SK-MEL-5 (cell line): Measurements from ENCODE around the gene SLC30A3. TPM values are rescaled to one million over a fixed set of nuclear protein-coding genes. Genes with fewer than 3 reads are reported as not detected.

Source experiments
- total RNA-seq: library from RNA; depleted of rRNA; stranded (reverse); fragments of >200 nt; shearing (Covaris generic); gene quantifications from 2 replicates; pipeline ENCODE4 v1.2.3, GENCODE V29; 2014; rRNA removed

Gene SLC30A3
- total RNA-seq, 1 experiment from 2014 or later, result 0.24 TPM

Other genes starting within 250 kb of the SLC30A3 start
- gene TMEM214, start 230.1 kb downstream of the SLC30A3 start, total RNA-seq, result 76.8 and 88.5 TPM in 2 replicates
- 30.7 and 32.1 TPM in 2 replicates for gene AGBL5, start 211.4 kb downstream of the SLC30A3 start, total RNA-seq
- gene OST4, start 191.4 kb downstream of the SLC30A3 start, total RNA-seq, result 408 and 444 TPM in 2 replicates
- 0.11 and 0.71 TPM in 2 replicates for gene EMILIN1, start 184.4 kb downstream of the SLC30A3 start, total RNA-seq
- gene KHK, start 176.3 kb downstream of the SLC30A3 start, total RNA-seq, result 3.0 and 3.2 TPM in 2 replicates
- 20.4 and 22.3 TPM in 2 replicates for gene CGREF1, start 143.9 kb downstream of the SLC30A3 start, total RNA-seq
- 1.1 and 1.5 TPM in 2 replicates for gene ABHD1, start 139.2 kb downstream of the SLC30A3 start, total RNA-seq
- gene PREB, start 128.4 kb downstream of the SLC30A3 start, total RNA-seq, result 95.3 and 98.1 TPM in 2 replicates
- gene PRR30, start 123.6 kb downstream of the SLC30A3 start, total RNA-seq, result not detected in 2 replicates
- not detected in 2 replicates for gene TCF23, start 114.0 kb downstream of the SLC30A3 start, total RNA-seq
- 372 and 405 TPM in 2 replicates for gene ATRAID, start 51.0 kb downstream of the SLC30A3 start, total RNA-seq
- gene SLC5A6, start 50.8 kb downstream of the SLC30A3 start, total RNA-seq, result 87.1 and 89.2 TPM in 2 replicates
- 37.0 and 38.3 TPM in 2 replicates for gene CAD, start 45.7 kb downstream of the SLC30A3 start, total RNA-seq
- not detected in 2 replicates for gene DNAJC5G, start 12.4 kb upstream of the SLC30A3 start, total RNA-seq
- gene TRIM54, start 19.4 kb upstream of the SLC30A3 start, total RNA-seq, result not detected in 2 replicates
- gene UCN, start 45.4 kb upstream of the SLC30A3 start, total RNA-seq, result 2.3 and 6.0 TPM in 2 replicates
- 268 and 286 TPM in 2 replicates for gene MPV17, start 60.0 kb upstream of the SLC30A3 start, total RNA-seq
- 99.9 and 100.0 TPM in 2 replicates for gene GTF3C2, start 93.7 kb upstream of the SLC30A3 start, total RNA-seq
- 32.8 and 36.9 TPM in 2 replicates for gene EIF2B4, start 107.3 kb upstream of the SLC30A3 start, total RNA-seq
- 229 and 234 TPM in 2 replicates for gene SNX17, start 107.6 kb upstream of the SLC30A3 start, total RNA-seq
- gene ZNF513, start 117.7 kb upstream of the SLC30A3 start, total RNA-seq, result 9.3 and 10.1 TPM in 2 replicates
- 111 and 116 TPM in 2 replicates for gene PPM1G, start 146.5 kb upstream of the SLC30A3 start, total RNA-seq
- 66.0 and 66.8 TPM in 2 replicates for gene NRBP1, start 165.6 kb upstream of the SLC30A3 start, total RNA-seq
- not detected in 2 replicates for gene KRTCAP3, start 179.3 kb upstream of the SLC30A3 start, total RNA-seq
- gene IFT172, start 226.7 kb upstream of the SLC30A3 start, total RNA-seq, result 17.1 and 23.4 TPM in 2 replicates
- gene FNDC4, start 232.2 kb upstream of the SLC30A3 start, total RNA-seq, result 1.2 and 1.5 TPM in 2 replicates
- gene GCKR, start 233.8 kb upstream of the SLC30A3 start, total RNA-seq, result not detected in 2 replicates